ENCODE data around the gene CCDC174.
"Not testable (repeated sequence)": the region's sequence is repeated elsewhere in the genome, so short reads cannot be mapped to it uniquely, and the experiment has no call there.

The CCDC174 gene

GRCh38 chr3:14650193-14650592 lies 1.4 kb upstream of the CCDC174 start:
- no peak for TF ChIP-seq POLR2A (IDR thresholded peaks at IDR 0.05; ENCODE audit: low read depth, low read length)
- DNase-seq (ENCODE audit: insufficient read length, low spot score) (no peak), FAIRE-seq (no peak)

GRCh38 chr3:14652360-14652907 lies 872 bp downstream of the CCDC174 start:
- not testable (repeated sequence) for DNase-seq (ENCODE audit: insufficient read length, low spot score); FAIRE-seq

- DNase-seq (ENCODE audit: insufficient read length, low spot score) (no peak), FAIRE-seq (no peak)
- TF ChIP-seq POLR2A (IDR thresholded peaks at IDR 0.05; ENCODE audit: low read depth, low read length): no peak
These were observed 6.0 kb downstream of the CCDC174 start for GRCh38 chr3:14657579-14657978.

- TF ChIP-seq POLR2A (IDR thresholded peaks at IDR 0.05; ENCODE audit: low read depth, low read length): no peak
- DNase-seq (ENCODE audit: insufficient read length, low spot score): no peak
- no peak for FAIRE-seq
These were observed 7.4 kb downstream of the CCDC174 start for GRCh38 chr3:14658978-14659377.

GRCh38 chr3:14660942-14661341 lies 9.4 kb downstream of the CCDC174 start:
- DNase-seq (ENCODE audit: insufficient read length, low spot score) (no peak), FAIRE-seq (no peak)
- TF ChIP-seq POLR2A (IDR thresholded peaks at IDR 0.05; ENCODE audit: low read depth, low read length): no peak

GRCh38 chr3:14663396-14664135 lies 12.0 kb downstream of the CCDC174 start:
- FAIRE-seq (no peak), DNase-seq (ENCODE audit: insufficient read length, low spot score) (no peak)
- TF ChIP-seq POLR2A (IDR thresholded peaks at IDR 0.05; ENCODE audit: low read depth, low read length): no peak

- DNase-seq (ENCODE audit: insufficient read length, low spot score) (no peak), FAIRE-seq (no peak)
- TF ChIP-seq POLR2A (IDR thresholded peaks at IDR 0.05; ENCODE audit: low read depth, low read length): no peak
These were observed 12.6 kb downstream of the CCDC174 start for GRCh38 chr3:14664170-14664569.

GRCh38 chr3:14672588-14672987 lies 21.0 kb downstream of the CCDC174 start:
- no peak for TF ChIP-seq POLR2A (IDR thresholded peaks at IDR 0.05; ENCODE audit: low read depth, low read length)
- no peak for DNase-seq (ENCODE audit: insufficient read length, low spot score)

GRCh38 chr3:14674841-14675240 lies 23.3 kb downstream of the CCDC174 start, which contains the start of gene C3orf20:
Gene C3orf20, plus strand, starts transcription at chr3:14675141. Its CDS starts 7,573 bp downstream, at chr3:14682714.
- FAIRE-seq (no peak), DNase-seq (ENCODE audit: insufficient read length, low spot score) (no peak)

More at GRCh38 chr3:14672588-14672987, 21.0 kb downstream of the CCDC174 start:
- FAIRE-seq: no peak

GRCh38 chr3:14676881-14677280 lies 25.3 kb downstream of the CCDC174 start:
- TF ChIP-seq POLR2A (IDR thresholded peaks at IDR 0.05; ENCODE audit: low read depth, low read length): no peak
- FAIRE-seq: no peak
- no peak for DNase-seq (ENCODE audit: insufficient read length, low spot score)

More at GRCh38 chr3:14674841-14675240, 23.3 kb downstream of the CCDC174 start, which contains the start of gene C3orf20:
- no peak for TF ChIP-seq POLR2A (IDR thresholded peaks at IDR 0.05; ENCODE audit: low read depth, low read length)

GRCh38 chr3:14678015-14678503 lies 26.5 kb downstream of the CCDC174 start:
- TF ChIP-seq POLR2A (IDR thresholded peaks at IDR 0.05; ENCODE audit: low read depth, low read length): no peak
- DNase-seq (ENCODE audit: insufficient read length, low spot score) (no peak), FAIRE-seq (no peak)

- no peak for TF ChIP-seq POLR2A (IDR thresholded peaks at IDR 0.05; ENCODE audit: low read depth, low read length)
- no peak for FAIRE-seq
These were observed 28.6 kb downstream of the CCDC174 start for GRCh38 chr3:14680115-14680514.

GRCh38 chr3:14680716-14681115 lies 29.2 kb downstream of the CCDC174 start:
- TF ChIP-seq POLR2A (IDR thresholded peaks at IDR 0.05; ENCODE audit: low read depth, low read length): no peak
- no peak for DNase-seq (ENCODE audit: insufficient read length, low spot score)
- no peak for FAIRE-seq

More at GRCh38 chr3:14680115-14680514, 28.6 kb downstream of the CCDC174 start:
- no peak for DNase-seq (ENCODE audit: insufficient read length, low spot score)

GRCh38 chr3:14684447-14684846 lies 32.9 kb downstream of the CCDC174 start:
- FAIRE-seq (no peak), DNase-seq (ENCODE audit: insufficient read length, low spot score) (no peak)
- TF ChIP-seq POLR2A (IDR thresholded peaks at IDR 0.05; ENCODE audit: low read depth, low read length): no peak

GRCh38 chr3:14685179-14685578 lies 33.6 kb downstream of the CCDC174 start:
- no peak for DNase-seq (ENCODE audit: insufficient read length, low spot score)
- TF ChIP-seq POLR2A (IDR thresholded peaks at IDR 0.05; ENCODE audit: low read depth, low read length): no peak
- FAIRE-seq: no peak

All from H54 (cell line).